ENCODE measurements around the gene ARAP3.
A peak's percentile ranks its signal among the peaks of the same experiment; 100 is the strongest.
"Not testable (repeated sequence)": the region's sequence is repeated elsewhere in the genome, so short reads cannot be mapped to it uniquely, and the experiment has no call there.

The ARAP3 gene, protein sequence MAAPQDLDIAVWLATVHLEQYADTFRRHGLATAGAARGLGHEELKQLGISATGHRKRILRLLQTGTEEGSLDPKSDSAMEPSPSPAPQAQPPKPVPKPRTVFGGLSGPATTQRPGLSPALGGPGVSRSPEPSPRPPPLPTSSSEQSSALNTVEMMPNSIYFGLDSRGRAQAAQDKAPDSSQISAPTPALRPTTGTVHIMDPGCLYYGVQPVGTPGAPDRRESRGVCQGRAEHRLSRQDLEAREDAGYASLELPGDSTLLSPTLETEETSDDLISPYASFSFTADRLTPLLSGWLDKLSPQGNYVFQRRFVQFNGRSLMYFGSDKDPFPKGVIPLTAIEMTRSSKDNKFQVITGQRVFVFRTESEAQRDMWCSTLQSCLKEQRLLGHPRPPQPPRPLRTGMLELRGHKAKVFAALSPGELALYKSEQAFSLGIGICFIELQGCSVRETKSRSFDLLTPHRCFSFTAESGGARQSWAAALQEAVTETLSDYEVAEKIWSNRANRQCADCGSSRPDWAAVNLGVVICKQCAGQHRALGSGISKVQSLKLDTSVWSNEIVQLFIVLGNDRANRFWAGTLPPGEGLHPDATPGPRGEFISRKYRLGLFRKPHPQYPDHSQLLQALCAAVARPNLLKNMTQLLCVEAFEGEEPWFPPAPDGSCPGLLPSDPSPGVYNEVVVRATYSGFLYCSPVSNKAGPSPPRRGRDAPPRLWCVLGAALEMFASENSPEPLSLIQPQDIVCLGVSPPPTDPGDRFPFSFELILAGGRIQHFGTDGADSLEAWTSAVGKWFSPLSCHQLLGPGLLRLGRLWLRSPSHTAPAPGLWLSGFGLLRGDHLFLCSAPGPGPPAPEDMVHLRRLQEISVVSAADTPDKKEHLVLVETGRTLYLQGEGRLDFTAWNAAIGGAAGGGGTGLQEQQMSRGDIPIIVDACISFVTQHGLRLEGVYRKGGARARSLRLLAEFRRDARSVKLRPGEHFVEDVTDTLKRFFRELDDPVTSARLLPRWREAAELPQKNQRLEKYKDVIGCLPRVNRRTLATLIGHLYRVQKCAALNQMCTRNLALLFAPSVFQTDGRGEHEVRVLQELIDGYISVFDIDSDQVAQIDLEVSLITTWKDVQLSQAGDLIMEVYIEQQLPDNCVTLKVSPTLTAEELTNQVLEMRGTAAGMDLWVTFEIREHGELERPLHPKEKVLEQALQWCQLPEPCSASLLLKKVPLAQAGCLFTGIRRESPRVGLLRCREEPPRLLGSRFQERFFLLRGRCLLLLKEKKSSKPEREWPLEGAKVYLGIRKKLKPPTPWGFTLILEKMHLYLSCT (N-terminal part only)

GRCh38 chr5:141681695-141682641 lies at the start of gene ARAP3:
TSS of gene ARAP3 (minus strand) at chr5:141682230. CDS start at chr5:141680486, 1,744 bp downstream.
- peak; percentile 28 for DNase-seq (ENCODE audit: low spot score)

- DNase-seq (ENCODE audit: low spot score): no peak
These were observed 47.5 kb upstream of the ARAP3 start for GRCh38 chr5:141729387-141730006.

DNA sequence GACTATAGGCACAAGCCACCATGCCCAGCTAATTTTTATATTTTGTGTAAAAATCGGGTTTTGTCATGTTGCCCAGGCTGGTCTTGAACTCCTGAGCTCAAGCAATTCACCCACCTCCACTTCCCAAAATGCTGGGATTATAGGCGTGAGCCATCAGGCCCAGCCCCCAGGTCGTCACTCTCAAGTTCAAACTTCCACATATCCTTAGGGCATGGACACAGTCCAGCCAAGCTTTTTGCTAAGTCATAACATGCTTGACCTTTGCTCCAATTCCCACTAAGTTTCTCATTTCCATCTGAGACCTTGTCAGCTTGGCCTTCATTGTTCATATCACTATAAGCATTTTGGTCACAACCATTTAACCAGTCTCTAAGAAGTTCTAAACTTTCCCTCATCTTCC lies 43.9 kb upstream of the ARAP3 start:
- no peak for DNase-seq (ENCODE audit: low spot score)

DNA sequence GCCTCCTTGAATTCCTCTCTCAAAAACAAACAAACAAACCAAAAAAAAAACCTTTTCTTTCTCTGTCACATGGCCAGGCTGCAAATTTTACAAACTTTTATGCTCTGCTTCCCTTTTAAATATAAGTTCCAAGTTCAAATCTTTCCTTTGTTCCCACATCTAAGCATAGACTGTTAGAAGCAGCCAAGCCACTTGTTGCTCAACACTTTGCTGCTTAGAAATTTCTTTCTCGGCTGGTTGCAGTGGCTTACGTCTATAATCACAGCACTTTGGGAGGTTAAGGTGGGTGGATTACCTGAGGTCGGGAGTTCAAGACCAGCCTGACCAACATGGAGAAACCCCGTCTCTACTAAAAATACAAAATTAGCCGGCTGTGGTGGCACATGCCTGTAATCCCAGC lies 43.1 kb upstream of the ARAP3 start:
- DNase-seq (ENCODE audit: low spot score): not testable (repeated sequence)

DNA sequence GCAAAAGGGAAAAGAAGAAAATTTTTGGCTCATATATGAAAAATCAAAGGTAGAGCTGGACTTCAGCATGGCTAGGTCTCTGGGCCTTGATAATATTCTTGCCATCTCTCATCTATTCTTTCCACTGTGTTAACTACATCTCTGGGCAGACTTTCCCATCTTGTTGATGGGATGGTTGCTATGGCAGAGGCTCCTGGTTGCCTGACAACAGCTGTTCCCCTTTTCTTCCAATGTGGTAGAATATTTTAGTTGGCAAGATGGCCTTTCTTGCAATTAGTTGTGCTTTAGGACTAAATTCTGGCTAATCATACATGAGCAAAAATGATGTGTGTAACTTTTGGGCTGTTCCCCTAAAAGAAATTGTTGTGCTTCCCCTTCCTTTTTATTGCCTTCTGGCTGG lies 40.2 kb upstream of the ARAP3 start:
- DNase-seq (ENCODE audit: low spot score): no peak

- no peak for DNase-seq (ENCODE audit: low spot score)
These were observed 35.0 kb upstream of the ARAP3 start for GRCh38 chr5:141717043-141717442.

- DNase-seq (ENCODE audit: low spot score): no peak
These were observed 34.4 kb upstream of the ARAP3 start for GRCh38 chr5:141716468-141716867.

DNA sequence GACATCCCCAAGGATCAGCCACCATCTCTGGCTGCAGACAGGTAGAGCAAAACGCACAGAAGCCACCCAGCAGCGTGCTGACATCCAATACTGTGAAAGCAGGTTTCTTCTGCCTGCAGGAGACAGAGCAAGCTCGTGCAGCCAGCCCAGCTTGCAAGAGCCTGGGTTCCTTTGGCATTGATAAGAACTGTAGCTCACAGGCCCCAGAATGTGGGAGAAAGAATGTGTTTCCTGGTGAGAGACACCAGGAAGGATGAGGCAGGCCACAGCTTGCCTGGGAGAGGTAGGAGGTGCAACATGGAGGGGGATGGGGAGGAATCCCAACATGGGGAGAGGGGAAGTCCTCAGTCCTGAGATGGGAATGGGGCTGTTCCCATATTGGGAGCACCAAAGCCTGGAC lies 34.0 kb upstream of the ARAP3 start:
- no peak for DNase-seq (ENCODE audit: low spot score)

DNA sequence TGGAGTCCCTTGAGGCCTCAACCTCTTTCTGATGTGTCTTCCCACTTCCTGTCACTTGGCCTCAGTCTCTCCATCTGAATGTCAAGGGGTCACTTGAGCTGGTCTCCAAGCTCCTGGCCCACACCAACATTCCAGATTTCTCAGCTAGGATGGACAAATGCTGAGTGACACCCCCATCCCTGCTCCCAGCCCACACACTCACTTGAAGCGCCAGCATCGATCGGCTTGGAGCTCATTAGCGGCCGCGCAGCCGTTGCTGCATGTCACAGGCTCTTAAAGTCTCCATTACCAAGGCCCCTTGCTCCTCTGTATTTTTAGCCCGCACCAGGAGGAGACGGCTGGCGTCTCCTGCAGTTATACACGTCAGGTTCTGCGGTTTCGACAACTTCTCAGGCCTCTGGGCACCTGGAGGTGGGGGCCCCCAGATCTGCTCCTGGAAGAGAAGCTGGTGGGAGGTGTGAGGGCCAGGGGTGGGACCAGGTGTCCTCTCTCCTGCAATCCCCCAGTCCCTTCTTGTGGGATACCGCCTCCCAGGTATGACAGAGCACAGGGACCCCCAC lies 33.4 kb upstream of the ARAP3 start:
- no peak for DNase-seq (ENCODE audit: low spot score)

- no peak for DNase-seq (ENCODE audit: low spot score)
These were observed 32.7 kb upstream of the ARAP3 start for GRCh38 chr5:141714542-141715310.

GRCh38 chr5:141713616-141714309 lies 31.7 kb upstream of the ARAP3 start:
- no peak for DNase-seq (ENCODE audit: low spot score)

DNA sequence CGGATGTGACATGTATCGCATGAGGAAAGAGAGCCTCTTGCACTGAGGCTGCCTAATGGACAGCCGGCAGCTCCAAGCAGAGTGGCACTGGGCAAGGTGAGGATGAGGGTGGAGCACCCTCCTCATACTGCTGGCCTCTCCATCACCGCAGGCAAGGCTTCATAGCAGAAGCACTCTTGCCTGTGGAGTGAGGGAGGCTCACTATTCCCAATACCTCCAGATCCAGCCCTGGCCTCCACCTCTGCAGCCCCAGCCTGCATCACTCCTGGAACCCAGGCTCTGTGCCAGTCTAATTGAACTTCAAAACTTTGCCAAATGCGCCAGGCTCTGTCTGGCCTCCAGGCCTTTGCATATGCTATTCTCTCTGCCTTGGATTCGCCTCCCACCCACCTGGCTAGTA lies 29.7 kb upstream of the ARAP3 start:
- no peak for DNase-seq (ENCODE audit: low spot score)

GRCh38 chr5:141709699-141710267 lies 27.8 kb upstream of the ARAP3 start:
- no peak for DNase-seq (ENCODE audit: low spot score)

DNA sequence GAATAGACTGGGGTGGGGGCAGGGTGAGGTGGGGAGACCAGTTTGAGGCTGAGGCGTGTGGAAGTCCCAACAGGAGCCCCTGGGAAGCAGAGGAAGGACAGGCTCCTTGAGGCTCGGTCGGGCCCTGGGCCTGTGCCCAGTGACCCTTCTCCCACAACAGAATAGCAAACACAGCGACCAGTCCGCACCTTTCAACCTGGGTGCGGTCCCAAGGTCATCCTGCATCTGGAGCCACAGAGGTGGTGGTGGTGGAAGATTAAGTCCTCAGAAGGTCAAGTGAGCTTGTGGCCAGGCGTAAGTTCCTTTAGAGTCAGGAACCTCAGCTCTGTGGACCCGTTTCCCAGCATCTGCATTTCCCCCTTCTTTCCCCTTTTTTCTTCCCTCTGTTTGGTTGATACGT lies 26.0 kb upstream of the ARAP3 start:
- no peak for DNase-seq (ENCODE audit: low spot score)

DNA sequence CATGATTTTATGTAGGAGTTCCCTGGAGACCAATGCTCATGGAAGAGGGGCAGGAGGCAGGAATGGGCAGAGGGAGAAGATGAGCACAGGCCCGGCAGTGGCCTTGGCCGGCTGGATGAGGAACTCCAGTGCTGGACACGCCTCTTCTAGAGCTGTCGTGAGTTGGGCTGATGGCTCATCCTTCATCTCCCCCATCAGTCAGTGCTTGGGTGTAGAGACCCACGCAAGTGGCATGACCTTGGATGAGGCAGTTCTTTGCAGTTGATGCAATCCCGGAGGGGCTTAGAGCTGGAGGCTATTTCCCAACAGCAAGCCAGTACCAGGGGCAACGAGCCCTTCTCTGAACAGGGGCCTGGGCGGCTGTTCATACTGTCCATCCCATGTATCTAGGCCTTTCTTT lies 25.5 kb upstream of the ARAP3 start:
- DNase-seq (ENCODE audit: low spot score): no peak

DNA sequence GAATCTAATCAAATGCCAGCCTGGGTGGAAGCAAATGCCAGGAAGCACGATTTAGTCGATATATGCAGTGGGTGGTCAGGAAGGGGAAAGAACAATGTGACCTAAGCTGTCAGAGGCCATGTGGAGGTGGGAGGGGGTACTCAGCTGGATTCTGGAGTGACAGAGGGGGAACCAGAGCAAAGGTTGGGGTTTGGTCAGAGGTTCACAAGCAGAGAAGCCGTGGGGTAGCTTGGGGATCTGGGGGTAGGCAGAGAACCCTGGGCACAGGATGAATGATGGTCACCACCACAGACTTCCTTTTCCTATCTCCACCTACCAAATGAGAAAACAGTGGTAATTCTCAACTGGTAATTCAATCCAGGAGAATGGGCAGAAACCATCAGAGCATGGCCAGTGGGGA lies 24.1 kb upstream of the ARAP3 start:
- DNase-seq (ENCODE audit: low spot score): no peak

- DNase-seq (ENCODE audit: low spot score): no peak
These were observed 23.4 kb upstream of the ARAP3 start for GRCh38 chr5:141705469-141705868.

- DNase-seq (ENCODE audit: low spot score): no peak
These were observed 22.8 kb upstream of the ARAP3 start for GRCh38 chr5:141704782-141705297.
